Osteoblast (primary cell): ENCODE results near the gene MAP3K12. TPM values are rescaled to one million over a fixed set of nuclear protein-coding genes. Genes with fewer than 3 reads are reported as not detected.

Experiments used
- DNase-seq: peaks from one replicate; pipeline ENCODE4 v3.0.0; 2011; ENCODE audit warnings: low spot score, mixed read lengths; ENCODE audit not compliant: insufficient read length; ENCODE audit errors: missing footprints
- H2AFZ ChIP-seq: 2 replicates; pipeline ENCODE4 v1.6.0; 2011; ENCODE audit warnings: mild to moderate bottlenecking, low read length
- H3K27ac ChIP-seq: 2 replicates; pipeline ENCODE4 v1.5.1; 2011; ENCODE audit warnings: mild to moderate bottlenecking, low read depth, low read length, moderate library complexity
- H3K27me3 ChIP-seq: 2 replicates; pipeline ENCODE4 v1.6.0; 2012; ENCODE audit warnings: mild to moderate bottlenecking, control low read depth, inconsistent platforms, low read length, moderate library complexity; ENCODE audit not compliant: insufficient read depth
- H3K36me3 ChIP-seq: 2 replicates; pipeline ENCODE4 v1.5.1; 2011; ENCODE audit warnings: mild to moderate bottlenecking, low read length, control low read depth, moderate library complexity; ENCODE audit not compliant: insufficient read depth
- H3K4me1 ChIP-seq: 2 replicates; pipeline ENCODE4 v1.5.1; 2011; ENCODE audit warnings: mild to moderate bottlenecking, low read length, control low read depth, moderate library complexity; ENCODE audit not compliant: insufficient read depth
- H3K4me2 ChIP-seq: 2 replicates; pipeline ENCODE4 v1.6.0; 2011; ENCODE audit warnings: mild to moderate bottlenecking, low read length; ENCODE audit not compliant: insufficient read depth
- H3K4me3 ChIP-seq: fragments of 200-600 bp; sonication (generic); 3 replicates; pipeline ENCODE4 v1.5.1; 2012; ENCODE audit warnings: mild to moderate bottlenecking, low read length, inconsistent platforms; ENCODE audit not compliant: insufficient read depth
- H3K79me2 ChIP-seq: 2 replicates; pipeline ENCODE4 v1.6.0; 2012; ENCODE audit warnings: mild to moderate bottlenecking, low read length, control low read depth, inconsistent platforms; ENCODE audit not compliant: insufficient read depth
- H3K9me3 ChIP-seq: 2 replicates; pipeline ENCODE4 v1.5.1; 2011; ENCODE audit warnings: low read depth, low read length, control low read depth
- H4K20me1 ChIP-seq: 2 replicates; pipeline ENCODE4 v1.6.0; 2012; ENCODE audit warnings: mild to moderate bottlenecking, low read length, control low read depth; ENCODE audit not compliant: insufficient read depth
- total RNA-seq: library from RNA; depleted of rRNA; stranded (reverse); fragments of >200 nt; gene quantifications from 2 replicates; pipeline ENCODE4 v1.2.3, GENCODE V29; 2012
- TF ChIP-seq, protein P1 (sequence below): IDR thresholded peaks from 2 replicates; pipeline ENCODE4 v1.5.1; 2011; ENCODE audit warnings: mild to moderate bottlenecking, low read depth, low read length, moderate library complexity; ENCODE audit errors: extremely low read depth

The MAP3K12 gene
- total RNA-seq, 1 donor: 49.6 TPM

GRCh38 chr12:53486736-53487487 is 12.3 kb downstream of the MAP3K12 start:
- H3K36me3 ChIP-seq: peaks cover 61% of the 10 kb centered on the region

GRCh38 chr12:53485955-53486735 is 13.1 kb downstream of the MAP3K12 start:
- H3K27me3 ChIP-seq: no peaks in the 10 kb centered on the region
- H3K9me3 ChIP-seq: no peaks in the 10 kb centered on the region
- no peak overlapping the region for H2AFZ ChIP-seq
- H3K79me2 ChIP-seq: peaks cover 42% of the 10 kb centered on the region
- H3K4me1 ChIP-seq: peaks cover 9% of the 10 kb centered on the region
- no peak overlapping the region for H3K27ac ChIP-seq
- H3K4me3 ChIP-seq: no peak overlapping the region
- H3K4me2 ChIP-seq: no peak overlapping the region
- DNase-seq: peak; percentile 26
- H4K20me1 ChIP-seq: peaks cover 46% of the 10 kb centered on the region
- peaks cover 68% of the 10 kb centered on the region for H3K36me3 ChIP-seq
- TF ChIP-seq, protein P1, sequence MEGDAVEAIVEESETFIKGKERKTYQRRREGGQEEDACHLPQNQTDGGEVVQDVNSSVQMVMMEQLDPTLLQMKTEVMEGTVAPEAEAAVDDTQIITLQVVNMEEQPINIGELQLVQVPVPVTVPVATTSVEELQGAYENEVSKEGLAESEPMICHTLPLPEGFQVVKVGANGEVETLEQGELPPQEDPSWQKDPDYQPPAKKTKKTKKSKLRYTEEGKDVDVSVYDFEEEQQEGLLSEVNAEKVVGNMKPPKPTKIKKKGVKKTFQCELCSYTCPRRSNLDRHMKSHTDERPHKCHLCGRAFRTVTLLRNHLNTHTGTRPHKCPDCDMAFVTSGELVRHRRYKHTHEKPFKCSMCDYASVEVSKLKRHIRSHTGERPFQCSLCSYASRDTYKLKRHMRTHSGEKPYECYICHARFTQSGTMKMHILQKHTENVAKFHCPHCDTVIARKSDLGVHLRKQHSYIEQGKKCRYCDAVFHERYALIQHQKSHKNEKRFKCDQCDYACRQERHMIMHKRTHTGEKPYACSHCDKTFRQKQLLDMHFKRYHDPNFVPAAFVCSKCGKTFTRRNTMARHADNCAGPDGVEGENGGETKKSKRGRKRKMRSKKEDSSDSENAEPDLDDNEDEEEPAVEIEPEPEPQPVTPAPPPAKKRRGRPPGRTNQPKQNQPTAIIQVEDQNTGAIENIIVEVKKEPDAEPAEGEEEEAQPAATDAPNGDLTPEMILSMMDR: no peak

More at GRCh38 chr12:53486736-53487487, 12.3 kb downstream of the MAP3K12 start:
- Histone ChIP-seq H3K79me2 (peaks cover 42% of the 10 kb centered on the region), H3K27ac (no peak overlapping the region), H2AFZ (no peak overlapping the region), H3K4me1 (peaks cover 1% of the 10 kb centered on the region), H3K9me3 (no peaks in the 10 kb centered on the region), H4K20me1 (peaks cover 40% of the 10 kb centered on the region), H3K4me3 (no peak overlapping the region), H3K27me3 (no peaks in the 10 kb centered on the region), H3K4me2 (no peak overlapping the region)
- TF ChIP-seq, protein P1: no peak
- peak; percentile 25 for DNase-seq

- H3K36me3 ChIP-seq: peaks cover 81% of the 10 kb centered on the region
- H3K9me3 ChIP-seq: no peaks in the 10 kb centered on the region
- H3K4me2 ChIP-seq: no peak overlapping the region
- TF ChIP-seq, protein P1: no peak
- peak overlapping the region; percentile 10 for H3K27ac ChIP-seq
- peaks cover 55% of the 10 kb centered on the region for H4K20me1 ChIP-seq
- H3K4me1 ChIP-seq: peaks cover 20% of the 10 kb centered on the region
- H3K4me3 ChIP-seq: no peak overlapping the region
- no peaks in the 10 kb centered on the region for H3K27me3 ChIP-seq
- H2AFZ ChIP-seq: no peak overlapping the region
- H3K79me2 ChIP-seq: peaks cover 39% of the 10 kb centered on the region
- DNase-seq: peak; percentile 43
Measured at GRCh38 chr12:53484686-53485575, 14.3 kb downstream of the MAP3K12 start.
